Stimulated activated CD8-positive, alpha-beta memory T cell treated with anti-CD3 and anti-CD28 coated beads, Interleukin-15, amount 100 ng/mL, for 24 hours (primary cell): ENCODE measurements around the gene AMOTL1.

Source experiments
- DNase-seq: peaks from one replicate; pipeline ENCODE4 v3.0.0-alpha.2; 2020; ENCODE audit warnings: low read depth

The AMOTL1 gene, protein sequence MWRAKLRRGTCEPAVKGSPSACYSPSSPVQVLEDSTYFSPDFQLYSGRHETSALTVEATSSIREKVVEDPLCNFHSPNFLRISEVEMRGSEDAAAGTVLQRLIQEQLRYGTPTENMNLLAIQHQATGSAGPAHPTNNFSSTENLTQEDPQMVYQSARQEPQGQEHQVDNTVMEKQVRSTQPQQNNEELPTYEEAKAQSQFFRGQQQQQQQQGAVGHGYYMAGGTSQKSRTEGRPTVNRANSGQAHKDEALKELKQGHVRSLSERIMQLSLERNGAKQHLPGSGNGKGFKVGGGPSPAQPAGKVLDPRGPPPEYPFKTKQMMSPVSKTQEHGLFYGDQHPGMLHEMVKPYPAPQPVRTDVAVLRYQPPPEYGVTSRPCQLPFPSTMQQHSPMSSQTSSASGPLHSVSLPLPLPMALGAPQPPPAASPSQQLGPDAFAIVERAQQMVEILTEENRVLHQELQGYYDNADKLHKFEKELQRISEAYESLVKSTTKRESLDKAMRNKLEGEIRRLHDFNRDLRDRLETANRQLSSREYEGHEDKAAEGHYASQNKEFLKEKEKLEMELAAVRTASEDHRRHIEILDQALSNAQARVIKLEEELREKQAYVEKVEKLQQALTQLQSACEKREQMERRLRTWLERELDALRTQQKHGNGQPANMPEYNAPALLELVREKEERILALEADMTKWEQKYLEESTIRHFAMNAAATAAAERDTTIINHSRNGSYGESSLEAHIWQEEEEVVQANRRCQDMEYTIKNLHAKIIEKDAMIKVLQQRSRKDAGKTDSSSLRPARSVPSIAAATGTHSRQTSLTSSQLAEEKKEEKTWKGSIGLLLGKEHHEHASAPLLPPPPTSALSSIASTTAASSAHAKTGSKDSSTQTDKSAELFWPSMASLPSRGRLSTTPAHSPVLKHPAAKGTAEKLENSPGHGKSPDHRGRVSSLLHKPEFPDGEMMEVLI

DNA sequence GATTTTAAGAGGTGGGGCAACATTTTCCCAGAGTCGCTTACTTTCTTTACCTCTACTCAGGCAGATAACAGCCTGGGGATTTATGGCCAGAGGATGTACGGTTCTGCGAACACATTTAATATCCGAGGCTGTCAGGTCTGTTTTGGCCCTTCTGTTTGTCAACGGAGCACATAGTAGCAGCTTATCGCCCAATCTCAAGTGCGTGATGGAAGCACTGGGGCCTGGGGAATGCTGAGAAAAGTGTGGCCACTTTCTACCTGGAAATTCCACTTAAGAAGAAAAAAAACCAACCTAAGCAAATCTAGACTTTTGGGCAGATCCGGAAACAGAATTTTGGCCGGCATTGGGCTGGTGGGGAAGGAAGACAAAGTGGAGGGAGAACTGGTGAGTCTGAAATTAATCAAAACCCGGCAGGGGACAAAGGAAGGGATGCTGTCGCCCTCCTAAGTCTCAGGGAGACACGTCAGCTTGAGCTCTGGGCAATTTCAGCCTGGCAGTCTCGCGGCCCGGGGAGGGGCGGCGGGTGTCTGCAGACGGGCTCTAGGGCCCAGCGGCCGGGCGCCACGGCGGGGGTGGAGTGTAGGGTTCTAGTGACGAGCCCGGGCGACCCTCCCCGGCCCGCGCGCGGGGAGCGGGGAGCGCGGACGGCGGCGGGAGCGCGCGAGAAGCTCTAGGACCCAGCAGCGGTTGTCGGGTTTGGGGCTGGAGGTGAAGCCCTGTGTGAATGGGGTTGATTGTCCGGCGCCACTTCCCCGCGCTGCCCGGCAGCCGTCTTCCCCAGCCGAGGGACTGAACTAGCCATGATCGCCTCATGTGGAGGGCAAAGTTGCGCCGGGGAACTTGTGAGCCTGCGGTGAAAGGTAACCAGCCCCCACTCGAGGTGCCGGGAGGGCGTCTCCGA lies at the start of gene AMOTL1:
TSS of gene AMOTL1 (plus strand) at position 656 of the 901 bp plus-strand sequence. CDS start at position 812, 156 bp downstream.
- no peak for DNase-seq

DNA sequence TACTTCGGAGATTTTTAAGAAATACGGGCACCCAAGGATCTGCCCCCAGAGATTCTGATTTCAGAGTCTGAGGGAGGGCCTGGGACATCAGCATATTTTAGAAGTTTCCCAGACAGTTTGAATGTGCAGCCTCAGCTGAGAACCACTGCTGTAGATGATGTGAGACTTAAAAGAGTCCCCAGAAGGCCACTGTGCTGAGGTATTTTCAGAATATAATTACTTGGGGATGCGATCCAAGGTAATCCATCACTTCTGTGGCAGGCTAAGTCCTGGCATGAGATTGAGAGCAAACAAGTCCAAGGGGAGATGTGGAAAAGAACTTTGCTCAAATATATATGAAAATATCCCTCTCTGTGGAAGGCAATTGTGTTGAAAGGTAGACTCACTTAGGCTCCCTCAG lies 48.3 kb upstream of the AMOTL1 start:
- no peak for DNase-seq

DNA sequence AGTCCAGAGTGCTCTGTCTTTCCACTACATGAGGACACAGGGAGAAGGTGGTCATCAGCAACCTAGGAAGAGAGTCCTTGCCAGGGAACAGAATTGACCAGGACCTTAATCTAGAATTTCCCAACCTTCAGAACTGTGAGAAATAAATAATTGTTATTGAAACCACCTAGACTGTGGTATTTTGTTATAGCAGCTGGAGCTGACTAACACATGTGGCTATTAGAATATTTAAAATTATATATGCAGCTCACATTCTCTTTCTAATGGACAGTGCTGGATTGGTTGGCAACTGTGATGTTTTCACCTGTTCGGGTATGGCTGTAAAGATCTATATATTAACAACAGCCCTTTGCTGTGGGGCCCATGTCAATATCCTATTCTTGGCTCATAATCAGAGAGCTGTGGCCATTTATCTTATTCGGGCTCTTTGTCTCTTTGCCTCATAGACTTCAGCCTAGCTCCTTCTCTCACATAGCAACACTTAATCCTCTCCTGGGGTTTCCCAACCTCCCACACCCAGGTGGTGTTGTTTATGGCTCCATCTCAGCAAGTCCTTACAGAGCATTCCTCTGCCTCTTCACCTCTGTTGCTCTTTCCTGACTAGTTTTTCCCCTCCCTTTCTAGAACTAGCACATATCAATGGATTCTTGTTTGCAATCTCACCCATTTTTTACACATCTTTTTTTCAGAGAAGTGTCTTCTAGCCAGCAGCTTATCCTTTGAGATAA lies 46.4 kb upstream of the AMOTL1 start:
- DNase-seq: no peak

DNA sequence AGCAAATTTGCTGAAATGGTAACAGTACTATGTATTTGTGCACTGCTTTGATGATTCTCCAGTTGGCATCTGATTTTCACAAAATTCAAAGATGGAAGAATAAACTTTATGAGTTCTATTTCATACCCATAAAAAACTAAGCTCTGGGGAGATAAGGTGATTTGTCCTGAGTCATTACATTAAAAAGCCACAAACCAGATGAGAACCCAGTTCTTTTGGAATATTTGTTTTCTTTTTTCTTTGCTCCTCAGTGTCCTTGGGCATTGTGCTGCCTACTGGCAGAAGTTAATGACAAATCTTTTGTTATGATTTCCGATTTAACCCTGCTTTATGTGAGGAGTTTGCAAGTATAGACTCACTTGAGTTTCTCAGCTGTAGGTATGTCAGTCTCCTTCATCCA lies 45.4 kb upstream of the AMOTL1 start:
- DNase-seq: no peak

DNA sequence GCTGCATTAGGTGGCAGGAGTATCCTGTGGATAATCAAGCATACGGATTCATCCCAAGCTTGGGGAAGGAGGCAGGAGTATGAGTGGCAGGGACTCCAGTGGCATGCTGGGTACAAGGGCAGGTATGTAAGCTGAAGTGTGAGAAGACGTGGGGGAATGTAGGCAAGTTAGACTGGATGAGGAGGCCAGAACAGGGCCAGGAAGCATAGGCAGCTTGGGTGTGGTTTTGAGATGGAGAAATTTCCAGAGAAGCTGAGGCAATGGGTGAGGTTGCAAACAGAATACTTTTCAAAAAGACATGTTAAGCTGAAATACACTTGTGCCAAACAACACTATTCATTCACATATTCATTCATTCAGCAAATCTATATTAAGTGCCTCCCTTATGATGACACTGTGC lies 43.1 kb upstream of the AMOTL1 start:
- DNase-seq: no peak

DNA sequence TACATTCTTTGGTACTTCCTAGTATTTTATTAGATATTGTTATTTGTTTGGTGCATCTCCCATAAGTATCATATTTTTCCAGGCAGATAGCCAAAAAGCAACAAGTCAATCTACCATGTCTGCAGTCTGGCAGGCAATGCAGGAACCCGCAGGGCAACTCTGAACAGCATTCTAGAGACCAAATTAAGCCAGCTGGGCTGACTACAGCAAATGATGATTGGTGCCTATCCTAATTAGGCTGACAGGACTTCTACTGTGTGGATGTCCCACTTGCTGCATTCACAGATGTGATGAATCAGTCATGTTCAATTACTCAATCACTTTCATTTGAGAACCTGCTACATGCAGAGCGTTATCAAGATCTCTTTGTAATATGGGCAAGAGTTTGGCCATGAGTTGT lies 40.3 kb upstream of the AMOTL1 start:
- no peak for DNase-seq

DNA sequence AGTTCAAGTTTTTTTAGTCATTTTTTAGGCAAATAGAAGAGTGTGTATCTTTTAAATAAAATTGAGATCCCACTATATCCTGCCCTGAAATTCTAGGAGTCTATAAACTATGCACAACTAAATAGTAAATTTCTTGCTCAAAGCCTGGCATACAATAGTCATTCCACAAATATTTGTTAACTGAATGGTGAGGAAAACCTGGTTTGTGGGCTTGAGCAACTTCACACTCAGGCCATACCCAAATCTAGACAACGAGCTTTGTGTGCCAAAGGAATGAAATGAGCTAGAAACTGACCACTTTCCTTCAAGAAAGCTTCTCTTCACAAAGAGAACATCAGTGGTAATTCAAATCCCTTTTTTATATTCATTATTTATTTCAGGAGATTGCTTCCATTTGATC lies 39.6 kb upstream of the AMOTL1 start:
- no peak for DNase-seq

DNA sequence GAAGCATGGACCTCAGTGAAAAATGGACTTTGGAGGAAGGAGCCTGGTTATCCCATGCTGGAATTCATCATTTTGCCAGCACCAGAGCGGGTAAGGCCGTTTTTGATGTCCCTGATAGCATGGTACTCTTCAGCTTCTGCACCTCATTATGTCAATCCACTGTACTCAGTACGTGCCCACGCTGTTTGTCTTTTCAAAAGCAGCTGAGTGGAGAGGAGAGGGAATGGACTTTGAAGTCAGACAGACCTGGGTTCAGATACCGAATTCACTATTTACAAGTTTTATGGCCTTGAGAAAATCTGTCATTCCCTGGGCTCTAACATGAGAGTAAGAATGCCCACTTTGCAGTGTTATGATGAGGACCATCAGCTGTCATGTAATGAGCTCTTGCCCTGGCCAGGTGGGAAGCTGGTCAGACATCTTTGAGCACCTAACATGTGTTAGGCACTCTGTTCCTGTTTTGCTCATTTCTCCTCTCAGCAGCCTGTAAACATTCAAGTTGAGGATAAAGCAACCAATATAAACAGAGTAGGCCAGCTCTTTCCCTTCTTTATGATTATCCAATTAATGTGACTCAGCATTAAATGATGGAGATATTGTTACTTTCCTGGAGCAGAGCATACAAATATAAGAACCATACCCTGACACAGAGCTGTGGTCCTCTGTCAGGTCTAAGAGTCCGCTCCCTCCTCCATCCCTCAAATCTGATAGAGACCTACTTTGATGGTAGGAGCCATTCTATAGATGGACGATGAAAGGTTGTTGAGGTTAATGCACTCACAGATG lies 39.0 kb upstream of the AMOTL1 start:
- no peak for DNase-seq

DNA sequence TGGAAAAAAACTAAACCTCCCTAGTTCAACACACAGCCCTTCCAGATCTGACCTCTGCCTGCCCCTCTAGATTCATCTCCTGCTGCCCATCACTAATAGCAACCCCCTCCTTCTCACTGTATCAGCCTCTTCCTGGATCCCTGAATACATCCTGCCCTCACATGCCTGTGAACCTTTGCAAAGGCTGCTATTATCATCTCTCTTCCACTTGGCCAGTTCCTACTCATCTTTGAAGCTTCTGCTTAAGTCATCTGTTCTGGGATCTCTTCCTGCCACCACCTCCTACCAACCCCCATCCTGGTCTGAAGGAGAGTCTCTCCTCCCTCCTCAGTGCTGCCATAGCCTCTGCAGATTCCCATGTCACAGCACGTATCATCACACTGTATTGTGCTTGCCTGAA lies 38.0 kb upstream of the AMOTL1 start:
- no peak for DNase-seq

DNA sequence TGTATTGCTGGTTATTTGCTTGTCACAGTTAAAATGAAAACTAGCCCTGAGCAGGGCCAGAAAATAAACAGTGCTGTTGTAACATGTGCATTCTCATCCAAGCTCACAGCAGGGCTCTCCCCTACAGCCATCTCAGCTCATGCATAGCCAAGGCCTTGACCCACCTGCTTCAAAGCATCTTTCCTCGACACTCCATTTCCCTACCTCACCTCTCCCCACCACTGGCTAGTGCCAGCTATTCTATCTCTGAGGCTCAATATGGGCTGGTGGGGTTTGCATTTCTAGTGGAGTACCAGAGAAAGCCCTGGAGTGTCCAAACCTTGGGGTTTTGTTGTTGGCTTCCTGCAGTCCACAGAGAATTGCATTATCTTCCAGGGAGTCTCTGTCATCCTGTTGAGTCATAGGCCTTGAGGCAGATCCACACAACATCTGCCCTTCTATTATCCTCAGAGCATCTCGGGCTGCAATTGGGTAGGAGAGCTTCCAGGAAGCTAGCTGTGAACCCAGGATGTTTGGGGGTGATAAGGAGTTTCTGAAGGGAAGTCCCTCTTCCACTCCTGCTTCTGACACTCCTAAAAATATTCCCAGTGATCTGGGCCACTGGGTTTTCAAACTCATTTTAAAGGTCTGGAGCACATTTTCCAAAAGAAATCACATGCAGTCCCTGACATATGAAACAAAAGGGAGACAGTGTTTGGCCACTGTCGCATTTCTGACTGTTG lies 36.1 kb upstream of the AMOTL1 start:
- DNase-seq: no peak

DNA sequence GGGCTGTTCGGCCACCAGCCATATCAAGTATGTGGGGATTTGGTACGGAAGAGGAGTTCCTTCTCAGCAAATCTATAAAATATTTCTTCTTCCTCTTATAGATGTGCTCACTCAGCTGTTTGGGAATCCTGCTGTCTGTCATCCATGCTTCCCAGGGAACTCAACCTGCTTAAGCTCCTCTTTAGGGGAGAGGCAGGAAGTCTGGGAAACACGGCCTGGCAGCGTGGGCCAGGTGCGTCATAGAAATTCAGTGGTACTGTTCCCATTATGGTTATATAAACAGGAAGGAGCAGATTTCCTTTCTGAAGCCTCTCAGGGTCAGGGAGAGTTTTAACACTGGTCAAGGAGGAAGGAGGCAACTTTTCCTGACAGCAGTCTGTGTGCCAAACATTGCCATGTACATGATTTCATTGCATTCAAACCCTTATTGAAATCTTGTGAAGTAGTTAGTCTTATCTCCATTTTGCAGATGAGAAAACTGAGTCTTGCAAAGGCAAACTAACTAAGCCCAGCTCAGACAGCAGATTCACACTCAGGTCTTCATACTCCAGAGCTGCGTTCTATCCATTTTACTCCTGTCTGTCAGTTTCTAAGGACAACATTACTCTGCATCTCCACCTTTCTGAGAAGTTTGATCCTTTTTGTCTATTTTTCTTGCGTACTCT lies 35.4 kb upstream of the AMOTL1 start:
- DNase-seq: no peak

DNA sequence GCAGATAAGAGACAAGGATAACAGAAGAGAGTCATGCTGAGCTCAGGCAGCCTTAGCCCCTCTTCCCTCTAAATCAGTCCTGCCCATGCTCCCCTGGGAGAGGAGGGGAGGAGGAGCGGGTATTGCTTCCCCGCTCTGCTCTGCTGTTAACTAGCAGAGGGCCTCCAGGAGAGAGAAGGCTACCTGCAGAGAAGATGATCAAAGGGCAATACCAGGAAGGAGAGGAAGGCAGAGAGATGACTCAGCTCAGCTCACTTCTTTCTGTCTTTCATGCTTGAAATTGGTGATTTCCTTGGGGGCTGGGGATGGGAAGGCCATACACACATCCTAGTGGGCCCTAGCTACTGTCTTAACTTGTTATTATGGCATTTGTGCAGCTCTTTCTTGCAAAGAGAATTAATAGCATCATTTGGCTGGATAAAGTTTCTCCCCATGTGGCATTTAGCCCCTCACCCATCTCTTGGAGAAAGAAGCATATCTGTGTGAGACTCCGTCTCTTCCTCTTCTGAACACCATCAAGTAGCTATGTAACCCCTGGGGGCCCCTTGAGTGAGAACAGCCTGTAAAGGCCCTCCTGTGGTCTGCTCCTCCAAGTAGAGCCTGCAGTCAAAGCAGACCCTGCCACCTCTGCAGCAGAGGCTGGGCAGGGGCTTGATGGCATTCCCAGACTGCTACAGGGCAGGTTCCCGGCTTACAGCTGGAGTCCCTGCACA lies 33.4 kb upstream of the AMOTL1 start:
- no peak for DNase-seq

DNA sequence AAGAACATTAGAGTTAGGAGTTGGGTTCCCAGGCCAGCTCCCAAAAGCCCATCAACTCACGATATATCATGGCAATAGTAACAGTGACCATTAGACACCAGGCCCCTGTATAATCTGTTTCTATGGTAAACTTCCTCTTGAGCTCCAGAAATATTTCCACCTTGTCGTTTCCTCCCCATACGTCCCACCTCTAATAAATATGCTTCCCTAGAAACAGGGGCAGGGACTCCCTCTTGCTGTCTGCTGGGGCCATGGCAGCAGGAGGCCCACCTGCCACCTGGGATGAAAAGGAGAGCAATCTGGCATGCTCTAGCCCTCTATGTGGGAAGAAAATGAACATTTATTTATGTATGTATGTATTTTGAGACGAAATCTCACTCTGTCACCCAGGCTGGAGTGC lies 32.2 kb upstream of the AMOTL1 start:
- DNase-seq: no peak

DNA sequence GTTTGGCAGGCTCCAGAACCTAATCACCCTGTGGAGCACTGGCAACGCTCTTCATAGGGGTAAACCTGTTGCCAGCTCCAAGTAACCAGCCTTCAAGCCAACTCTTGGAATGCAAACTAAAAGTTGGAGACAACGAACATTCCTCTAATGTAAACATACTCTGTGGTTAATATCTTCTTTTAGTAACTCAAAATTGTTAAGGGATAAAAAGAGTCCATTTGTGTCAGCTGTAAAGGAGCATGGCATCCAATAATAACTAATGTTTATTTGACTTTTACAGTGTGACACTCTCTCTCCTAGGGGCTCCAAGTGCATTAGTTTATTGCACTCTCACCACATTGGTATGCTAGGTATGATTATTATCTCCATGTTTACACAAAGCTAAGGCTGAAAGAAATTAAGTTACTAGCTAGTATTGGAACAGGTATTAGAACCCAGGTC lies 31.0 kb upstream of the AMOTL1 start:
- DNase-seq: no peak

DNA sequence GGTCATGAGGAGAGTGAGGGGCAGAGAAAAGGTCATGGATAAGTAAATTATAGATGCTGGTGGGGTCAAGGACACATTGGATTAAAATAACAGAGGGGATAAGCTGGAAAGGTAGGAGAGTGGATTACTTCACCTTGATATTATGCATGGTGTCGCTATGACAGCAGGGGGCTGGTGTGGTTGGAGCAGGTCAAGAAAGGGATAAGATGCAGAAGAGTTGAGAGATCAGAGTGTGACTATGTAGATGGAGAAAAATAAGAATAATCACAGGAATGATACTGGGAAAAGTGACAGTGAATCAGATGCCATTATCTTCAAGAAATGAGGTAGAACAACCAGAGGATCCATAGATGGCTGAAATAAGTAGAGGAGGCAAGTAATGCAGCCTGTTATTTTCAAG lies 29.4 kb upstream of the AMOTL1 start:
- no peak for DNase-seq

DNA sequence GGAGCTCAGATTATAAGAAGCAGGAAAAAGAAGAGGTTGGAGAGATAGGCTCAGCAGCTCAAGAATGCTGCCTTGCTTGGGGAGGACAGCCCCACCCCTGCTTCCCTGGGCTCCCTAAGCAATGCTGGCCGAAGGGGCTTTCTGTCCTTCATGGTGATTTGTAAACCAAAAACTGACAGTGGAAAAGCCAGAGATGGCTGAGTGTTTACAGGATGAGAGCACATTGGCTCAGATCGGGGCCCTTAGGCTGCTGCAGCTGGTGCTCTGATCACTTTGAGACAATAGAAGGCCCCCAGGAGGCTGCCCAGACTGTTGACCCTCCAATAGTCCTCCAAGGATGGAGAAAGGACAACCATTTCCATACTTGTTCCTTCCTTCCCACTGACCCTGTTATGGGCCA lies 28.8 kb upstream of the AMOTL1 start:
- no peak for DNase-seq

DNA sequence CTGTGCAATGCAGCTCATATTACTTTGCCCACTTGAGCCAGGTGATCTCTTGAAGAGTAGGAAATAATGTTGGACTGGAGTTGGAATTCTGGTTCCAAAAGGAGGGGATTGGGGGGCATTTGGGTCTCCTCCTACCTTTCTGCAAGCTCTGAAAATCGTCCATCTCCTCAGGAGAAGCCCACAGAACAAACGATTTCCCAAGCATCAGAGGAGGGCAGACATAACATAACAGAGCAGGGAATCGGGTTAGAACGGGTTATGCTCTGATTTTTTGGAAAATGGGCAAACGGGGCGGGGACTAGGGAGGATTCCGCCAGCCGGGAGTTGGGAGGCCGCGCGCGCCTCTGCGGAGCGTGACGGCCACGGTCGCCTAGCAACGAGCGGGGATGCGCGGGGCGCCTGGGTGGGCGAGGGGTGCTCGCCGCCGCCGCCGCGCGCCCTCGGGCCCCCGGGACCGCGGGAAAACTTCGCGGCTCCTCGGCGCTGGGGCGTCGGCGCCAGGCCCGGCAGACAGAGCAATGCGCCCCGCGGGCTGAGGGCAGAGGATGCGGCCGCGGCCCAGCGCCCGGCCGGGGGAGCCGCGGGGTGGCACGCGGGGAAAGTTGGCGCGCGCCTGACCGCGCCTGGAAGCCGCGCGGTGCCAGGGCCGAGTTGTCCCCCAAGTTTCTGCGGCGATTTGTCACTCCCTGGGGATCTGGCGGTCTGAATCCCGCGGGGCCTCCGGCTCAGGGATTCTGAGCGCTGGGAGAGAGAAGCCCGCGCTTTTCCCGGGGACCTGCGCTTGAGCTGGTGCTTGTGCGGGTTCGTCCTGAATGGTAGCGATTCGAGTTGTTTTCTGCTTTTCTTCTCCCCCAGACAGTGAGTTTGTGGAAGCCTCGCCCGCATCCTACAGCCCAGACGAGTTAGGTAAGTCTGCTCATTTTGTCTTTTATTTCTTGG lies 27.8 kb upstream of the AMOTL1 start:
- DNase-seq: no peak
